Erythroblast (primary cell): ENCODE results near the gene CNPY4.

ENCODE experiments used
- DNase-seq, 2 experiments: peaks; one replicate each; lab custom pipeline; 2025; lab: John Stamatoyannopoulos, UW
- GATA1 ChIP-seq: IDR thresholded peaks from 2 replicates; pipeline ENCODE4 v1.6.1; 2011; ENCODE audit warnings: low read depth, mild to moderate bottlenecking, control low read depth, low read length, moderate library complexity
- POLR2A ChIP-seq: IDR thresholded peaks from 2 replicates; pipeline ENCODE4 v1.6.1; 2011; ENCODE audit warnings: mild to moderate bottlenecking, low read length

CNPY4 gene

GRCh38 chr7:100087055-100087750 lies 32.2 kb upstream of the CNPY4 start:
- DNase-seq = no peak
- TF ChIP-seq GATA1 (no peak), POLR2A (no peak)

- DNase-seq = no peak
- TF ChIP-seq POLR2A = no peak
- TF ChIP-seq GATA1 = no peak
These were observed 31.3 kb upstream of the CNPY4 start for GRCh38 chr7:100088095-100088620.

GRCh38 chr7:100088621-100089457 lies 30.6 kb upstream of the CNPY4 start, which contains the start of gene COPS6:
Gene COPS6, plus strand, starts transcription at chr7:100088969. Its CDS starts 22 bp downstream, at chr7:100088991.
- peak; percentile 90 to 94 for DNase-seq
- TF ChIP-seq GATA1 = no peak
- TF ChIP-seq POLR2A = peak; percentile 79

- DNase-seq = no peak
- TF ChIP-seq POLR2A = no peak
- TF ChIP-seq GATA1 = no peak
These were observed 29.8 kb upstream of the CNPY4 start for GRCh38 chr7:100089458-100090196.

GRCh38 chr7:100090527-100091410 lies 28.7 kb upstream of the CNPY4 start:
- no peak for DNase-seq
- no peak for TF ChIP-seq POLR2A
- TF ChIP-seq GATA1 = no peak

GRCh38 chr7:100091411-100092181 lies 27.8 kb upstream of the CNPY4 start:
- peak; percentile 42 to 52 for DNase-seq
- no peak for TF ChIP-seq GATA1
- TF ChIP-seq POLR2A = peak; percentile 38

GRCh38 chr7:100093054-100093453 lies 26.4 kb upstream of the CNPY4 start:
- no peak for DNase-seq

GRCh38 chr7:100093498-100093897 lies 25.9 kb upstream of the CNPY4 start:
- TF ChIP-seq GATA1 (no peak), POLR2A (no peak)
- no peak for DNase-seq

More at GRCh38 chr7:100093054-100093453, 26.4 kb upstream of the CNPY4 start:
- TF ChIP-seq POLR2A (no peak), GATA1 (no peak)

- peak; percentile 38 for TF ChIP-seq POLR2A
- TF ChIP-seq GATA1 = no peak
- DNase-seq = no peak
These were observed 25.4 kb upstream of the CNPY4 start for GRCh38 chr7:100093925-100094486.

GRCh38 chr7:100095289-100095688 lies 24.1 kb upstream of the CNPY4 start:
- no peak for DNase-seq
- no peak for TF ChIP-seq GATA1

- TF ChIP-seq POLR2A = no peak
- TF ChIP-seq GATA1 = no peak
- no peak for DNase-seq
These were observed 23.7 kb upstream of the CNPY4 start for GRCh38 chr7:100095704-100096103.
